A549 (cell line): Measurements from ENCODE around the gene POLRMT.

ENCODE experiments used
- BHLHE40 ChIP-seq: IDR thresholded peaks from 2 replicates; pipeline ENCODE4 v1.6.1; 2012; ENCODE audit warnings: low read depth, low read length, inconsistent platforms
- CEBPB ChIP-seq, 2 experiments: fragments of >200 bp in 1 of 2; sonication (Bioruptor Twin) in 1 of 2; formaldehyde crosslinking in 1 of 2; IDR thresholded peaks; 2 replicates each; pipeline ENCODE4 v1.6.1; 2012 to 2016
- EHMT2 ChIP-seq: fragments of 200-600 bp; sonication (generic); IDR thresholded peaks from 2 replicates; pipeline ENCODE4 v1.6.1; 2016; ENCODE audit warnings: antibody characterized with exemption, low read depth, mild to moderate bottlenecking, moderate library complexity
- EP300 ChIP-seq, 2 experiments: fragments of >200 bp; sonication (Bioruptor Twin); formaldehyde crosslinking; IDR thresholded peaks; 2 replicates in 1 of 2; 3 replicates in 1 of 2; pipeline ENCODE4 v1.6.1; 2016 to 2017
- ESRRA ChIP-seq: fragments of 150-350 bp; IDR thresholded peaks from 2 replicates; pipeline ENCODE4 v1.6.1; 2014; ENCODE audit warnings: mild to moderate bottlenecking, low read length, borderline replicate concordance
- JUN ChIP-seq, 2 experiments: fragments of >200 bp; sonication (Bioruptor Twin); formaldehyde crosslinking; IDR thresholded peaks; 2 replicates in 1 of 2; 3 replicates in 1 of 2; pipeline ENCODE4 v1.6.1; 2016 to 2017
- KDM1A ChIP-seq: fragments of 200-600 bp; sonication (generic); IDR thresholded peaks from 2 replicates; pipeline ENCODE4 v1.6.1; 2016; ENCODE audit warnings: low read depth, mild to moderate bottlenecking
- MAFK ChIP-seq: fragments of 450-650 bp; IDR thresholded peaks from 2 replicates; pipeline ENCODE4 v1.6.1; 2014; ENCODE audit not compliant: partially characterized antibody
- MYC ChIP-seq: IDR thresholded peaks from 2 replicates; pipeline ENCODE4 v1.6.1; 2012; ENCODE audit warnings: mild to moderate bottlenecking, inconsistent platforms, low read length, improper control_type of control experiment, borderline replicate concordance
- POLR2A ChIP-seq: IDR thresholded peaks from 2 replicates; pipeline ENCODE4 v1.6.1; 2012; ENCODE audit warnings: mild to moderate bottlenecking, low read length
- RAD21 ChIP-seq, 2 experiments: fragments of >200 bp in 1 of 2; sonication (Bioruptor Twin) in 1 of 2; formaldehyde crosslinking in 1 of 2; IDR thresholded peaks in 1 of 2; conservative IDR thresholded peaks in 1 of 2; 2 replicates in 1 of 2; 3 replicates in 1 of 2; pipeline ENCODE4 v1.6.1; 2012 to 2018; ENCODE audit warnings: inconsistent platforms in 1 of 2
- RCOR1 ChIP-seq: fragments of 150-350 bp; IDR thresholded peaks from 2 replicates; pipeline ENCODE4 v1.6.1; 2014; ENCODE audit warnings: antibody characterized with exemption, low read length, low read depth
- TF ChIP-seq, protein P1 (sequence below): fragments of >200 bp; sonication (Bioruptor Twin); formaldehyde crosslinking; IDR thresholded peaks from 3 replicates; pipeline ENCODE4 v1.5.1; 2016

- TF ChIP-seq EHMT2 (no peak), RAD21 (conservative IDR thresholded peaks at IDR 0.05 in 1 of 2, IDR thresholded peaks at IDR 0.05 in 1 of 2) (peak; percentile 25 to 34; a peak in 3 of 5 replicates), CEBPB (IDR thresholded peaks at IDR 0.05) (no peak), POLR2A (no peak), RCOR1 (no peak), ESRRA (no peak), KDM1A (no peak), EP300 (IDR thresholded peaks at IDR 0.05) (no peak), BHLHE40 (no peak), MAFK (no peak), JUN (IDR thresholded peaks at IDR 0.05) (no peak), MYC (no peak)
- TF ChIP-seq, protein P1, sequence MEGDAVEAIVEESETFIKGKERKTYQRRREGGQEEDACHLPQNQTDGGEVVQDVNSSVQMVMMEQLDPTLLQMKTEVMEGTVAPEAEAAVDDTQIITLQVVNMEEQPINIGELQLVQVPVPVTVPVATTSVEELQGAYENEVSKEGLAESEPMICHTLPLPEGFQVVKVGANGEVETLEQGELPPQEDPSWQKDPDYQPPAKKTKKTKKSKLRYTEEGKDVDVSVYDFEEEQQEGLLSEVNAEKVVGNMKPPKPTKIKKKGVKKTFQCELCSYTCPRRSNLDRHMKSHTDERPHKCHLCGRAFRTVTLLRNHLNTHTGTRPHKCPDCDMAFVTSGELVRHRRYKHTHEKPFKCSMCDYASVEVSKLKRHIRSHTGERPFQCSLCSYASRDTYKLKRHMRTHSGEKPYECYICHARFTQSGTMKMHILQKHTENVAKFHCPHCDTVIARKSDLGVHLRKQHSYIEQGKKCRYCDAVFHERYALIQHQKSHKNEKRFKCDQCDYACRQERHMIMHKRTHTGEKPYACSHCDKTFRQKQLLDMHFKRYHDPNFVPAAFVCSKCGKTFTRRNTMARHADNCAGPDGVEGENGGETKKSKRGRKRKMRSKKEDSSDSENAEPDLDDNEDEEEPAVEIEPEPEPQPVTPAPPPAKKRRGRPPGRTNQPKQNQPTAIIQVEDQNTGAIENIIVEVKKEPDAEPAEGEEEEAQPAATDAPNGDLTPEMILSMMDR: 0 out of 3 replicates have a peak, but pooled peaks have one; percentile 23
Observed at GRCh38 chr19:628168-628567, 5.2 kb downstream of the POLRMT start.
